Jurkat, Clone E6-1 (cell line): ENCODE measurements around the gene C1orf116.
"Not testable (repeated sequence)": the region's sequence is repeated elsewhere in the genome, so short reads cannot be mapped to it uniquely, and the experiment has no call there.

ENCODE experiments used
- DNase-seq: peaks from one replicate; pipeline ENCODE4 v3.0.0-alpha.2; 2011; ENCODE audit warnings: low read depth, low spot score
- H3K4me3 ChIP-seq: 2 replicates; pipeline ENCODE4 v1.5.1; 2011; ENCODE audit warnings: mild to moderate bottlenecking, low read length, control low read depth, moderate library complexity

The C1orf116 gene

DNA sequence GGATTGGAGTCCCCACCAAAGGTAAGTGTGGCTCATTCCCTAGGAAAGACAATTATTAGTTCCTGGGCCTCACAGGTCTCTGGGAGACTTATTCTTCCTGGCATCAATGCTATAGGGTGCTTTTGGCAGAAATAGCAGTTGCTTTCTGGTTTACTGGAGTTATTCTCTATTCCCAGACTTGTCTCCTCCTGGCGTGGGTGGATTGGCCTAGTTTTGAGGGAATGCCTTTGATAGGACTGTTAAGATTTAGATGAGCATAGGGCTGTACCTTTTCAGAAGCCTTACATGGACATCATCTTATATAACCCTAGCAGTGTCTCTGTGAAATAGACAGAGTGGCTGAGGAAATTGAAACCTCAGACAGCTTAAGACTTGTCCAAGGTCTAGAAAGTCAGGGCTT is 29.5 kb upstream of the C1orf116 start:
- DNase-seq: no peak
- no peak overlapping the region for H3K4me3 ChIP-seq

DNA sequence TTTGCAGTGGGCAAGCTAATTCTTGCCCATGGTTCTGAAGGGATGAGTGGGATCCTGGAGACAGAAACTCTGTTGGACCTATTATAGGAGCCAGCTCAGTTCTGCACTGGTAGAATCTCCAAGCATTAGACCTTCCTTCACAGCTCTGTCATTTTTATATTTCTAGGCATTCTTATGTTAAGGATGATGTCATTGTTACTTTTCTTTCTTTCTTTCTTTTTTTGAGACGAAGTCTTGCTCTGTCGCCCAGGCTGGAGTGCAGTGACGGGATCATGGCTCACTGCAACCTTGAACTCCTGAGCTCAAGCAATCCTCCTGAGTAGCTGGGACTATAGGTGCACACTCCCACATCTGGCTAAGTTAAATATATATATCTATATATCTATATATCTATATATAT is 28.0 kb upstream of the C1orf116 start:
- DNase-seq: no peak
- no peak overlapping the region for H3K4me3 ChIP-seq

DNA sequence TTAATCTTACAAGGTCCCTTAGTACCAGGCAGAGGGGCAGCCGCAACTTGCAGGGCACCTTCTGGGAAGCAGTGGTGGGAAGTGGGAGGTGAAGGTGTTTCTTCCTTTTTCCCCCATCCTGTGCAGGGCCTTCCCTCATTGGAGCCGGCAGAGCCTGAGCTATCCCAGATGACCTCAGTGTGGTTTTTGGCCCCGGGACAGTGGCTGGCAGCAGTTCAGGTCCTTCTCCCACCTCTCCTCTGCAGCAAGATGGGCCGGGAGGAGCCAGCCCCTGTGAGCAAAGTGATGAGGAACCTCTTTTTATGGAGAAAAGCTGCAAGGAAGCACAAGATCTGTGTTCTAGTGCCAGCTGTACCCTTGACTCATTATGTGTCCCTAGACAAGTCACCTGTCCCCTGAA is 27.3 kb upstream of the C1orf116 start:
- no peak for DNase-seq
- no peak overlapping the region for H3K4me3 ChIP-seq

DNA sequence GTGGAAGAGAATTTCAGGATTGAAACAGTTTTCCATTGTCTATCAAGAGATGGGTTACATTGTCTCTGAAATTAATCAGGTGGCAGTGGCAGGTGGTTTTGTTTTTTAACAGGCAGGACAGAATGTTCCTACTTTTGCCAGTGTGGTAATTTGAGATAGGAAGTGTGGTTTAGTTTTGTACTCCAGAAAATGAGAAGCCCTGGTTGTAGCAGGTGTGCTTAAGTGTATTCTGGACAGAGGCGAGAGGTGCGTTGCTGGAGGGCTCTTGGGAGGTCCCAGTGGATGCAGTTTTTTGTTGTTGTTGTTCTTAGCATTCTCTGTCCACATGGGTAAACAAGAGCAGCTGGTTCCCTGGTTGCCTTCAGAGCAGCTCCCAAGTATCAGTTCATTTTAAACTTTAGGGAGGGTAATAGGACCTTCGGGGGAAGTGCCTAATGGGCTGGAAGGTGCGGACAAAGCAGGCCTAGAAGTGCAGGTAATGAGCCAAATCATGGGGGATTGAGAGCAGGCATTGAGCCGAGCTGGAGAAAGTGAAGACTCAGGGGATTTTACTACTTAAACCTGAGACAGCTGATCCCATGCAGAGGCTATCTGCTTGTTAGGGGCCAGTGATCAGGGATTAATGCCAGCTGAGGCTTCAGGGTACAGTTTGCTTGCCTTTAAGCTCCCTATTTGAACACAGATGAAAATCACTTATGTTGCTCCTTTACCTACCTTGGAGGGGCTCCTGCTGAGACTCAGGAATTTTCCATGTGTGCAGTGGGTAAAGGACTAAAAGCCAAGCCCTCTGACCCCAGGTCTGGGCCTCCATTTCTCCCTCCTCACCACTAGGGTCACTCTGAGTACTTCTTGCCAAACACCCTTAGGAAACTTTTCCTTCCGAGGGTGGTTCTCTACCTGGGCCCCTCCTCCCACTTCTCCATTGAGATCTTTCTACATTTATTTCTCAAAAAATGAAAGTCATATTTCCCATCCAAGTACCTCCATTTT is 26.6 kb upstream of the C1orf116 start:
- peak; percentile 38 for DNase-seq
- no peak overlapping the region for H3K4me3 ChIP-seq

DNA sequence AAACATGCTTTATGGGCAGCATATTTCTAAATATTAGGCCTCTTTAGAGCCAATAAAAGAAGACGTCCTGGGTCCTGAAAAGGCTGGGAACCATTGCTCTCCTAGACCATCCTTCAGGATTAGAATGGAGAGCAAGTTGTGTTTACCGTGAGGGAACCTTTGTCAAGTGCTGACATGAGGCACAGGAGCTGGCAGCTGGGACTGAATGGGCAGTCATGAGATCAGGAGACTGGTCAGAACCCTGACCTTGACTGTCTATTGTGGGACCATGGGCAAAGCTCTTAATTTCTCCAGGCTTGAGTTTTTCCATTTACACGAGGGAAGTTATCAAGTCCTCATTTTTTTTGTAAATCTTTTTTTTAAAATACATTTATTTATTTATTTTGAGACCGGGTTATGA is 25.7 kb upstream of the C1orf116 start:
- DNase-seq: no peak
- no peak overlapping the region for H3K4me3 ChIP-seq

DNA sequence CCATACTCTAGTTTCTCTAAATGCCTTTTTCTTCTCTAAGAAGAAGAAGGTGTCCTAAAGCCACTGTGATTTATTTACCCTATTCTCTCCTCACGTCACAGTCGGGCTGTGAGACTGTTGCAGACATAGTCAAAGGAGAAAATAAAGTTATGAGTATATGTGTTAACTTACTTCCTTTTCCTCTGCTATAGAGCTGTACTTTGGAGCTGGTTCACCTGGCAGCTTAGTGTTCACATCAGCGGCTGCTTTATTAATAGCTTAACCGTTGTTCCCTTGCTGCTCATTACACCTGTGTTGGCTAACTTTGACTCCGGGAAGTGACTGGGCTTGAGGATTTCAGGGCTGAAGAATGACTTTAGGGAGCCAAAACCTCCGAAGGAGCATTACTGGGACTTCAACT is 24.1 kb upstream of the C1orf116 start:
- no peak for DNase-seq
- no peak overlapping the region for H3K4me3 ChIP-seq

DNA sequence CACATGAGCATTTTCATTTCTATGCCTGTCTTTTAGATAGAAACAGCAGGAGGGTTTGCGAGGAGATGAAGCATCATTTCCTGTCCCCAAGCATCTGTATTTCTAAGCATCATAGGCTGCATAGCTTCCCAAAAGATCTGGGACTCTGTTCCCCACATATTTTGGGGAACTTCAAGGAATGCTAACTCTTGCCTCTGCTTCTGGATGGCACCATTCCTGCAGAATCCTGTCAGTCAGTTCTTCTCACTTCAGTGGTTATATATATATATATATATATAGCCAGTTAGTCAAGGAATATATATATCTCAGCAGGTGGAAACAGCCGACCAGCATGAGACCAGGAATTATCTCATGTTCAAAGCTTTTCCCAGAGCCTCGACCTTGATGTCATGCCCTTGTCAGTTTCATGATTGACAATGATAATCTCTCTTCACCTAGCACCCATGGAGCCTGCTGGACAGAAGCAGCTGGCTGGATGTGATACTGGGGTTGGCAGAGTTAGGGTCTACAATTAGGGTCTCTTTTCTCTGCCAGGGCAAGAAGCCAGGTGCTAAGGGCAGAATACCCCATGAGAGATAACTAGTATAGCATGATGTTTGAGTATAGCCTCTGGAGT is 22.9 kb upstream of the C1orf116 start:
- DNase-seq: no peak
- H3K4me3 ChIP-seq: no peak overlapping the region

DNA sequence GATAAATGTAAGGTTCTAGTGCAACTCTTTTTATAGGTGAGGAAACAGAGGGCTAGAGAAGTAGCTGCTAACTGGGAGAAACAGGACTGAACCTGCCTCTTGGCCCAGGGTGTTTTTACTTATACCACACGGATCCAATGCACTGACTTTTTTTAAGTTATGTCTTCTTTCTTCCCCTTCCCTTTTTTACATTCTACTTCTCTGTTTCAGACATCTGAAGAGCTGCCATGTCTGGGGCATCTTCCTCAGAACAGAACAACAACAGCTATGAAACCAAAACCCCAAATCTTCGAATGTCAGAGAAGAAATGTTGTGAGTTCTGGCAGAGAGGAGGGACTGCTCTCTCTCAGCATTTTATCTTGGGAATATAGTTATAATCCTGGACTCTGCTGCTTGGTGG is 21.9 kb upstream of the C1orf116 start:
- no peak for DNase-seq
- H3K4me3 ChIP-seq: no peak overlapping the region

DNA sequence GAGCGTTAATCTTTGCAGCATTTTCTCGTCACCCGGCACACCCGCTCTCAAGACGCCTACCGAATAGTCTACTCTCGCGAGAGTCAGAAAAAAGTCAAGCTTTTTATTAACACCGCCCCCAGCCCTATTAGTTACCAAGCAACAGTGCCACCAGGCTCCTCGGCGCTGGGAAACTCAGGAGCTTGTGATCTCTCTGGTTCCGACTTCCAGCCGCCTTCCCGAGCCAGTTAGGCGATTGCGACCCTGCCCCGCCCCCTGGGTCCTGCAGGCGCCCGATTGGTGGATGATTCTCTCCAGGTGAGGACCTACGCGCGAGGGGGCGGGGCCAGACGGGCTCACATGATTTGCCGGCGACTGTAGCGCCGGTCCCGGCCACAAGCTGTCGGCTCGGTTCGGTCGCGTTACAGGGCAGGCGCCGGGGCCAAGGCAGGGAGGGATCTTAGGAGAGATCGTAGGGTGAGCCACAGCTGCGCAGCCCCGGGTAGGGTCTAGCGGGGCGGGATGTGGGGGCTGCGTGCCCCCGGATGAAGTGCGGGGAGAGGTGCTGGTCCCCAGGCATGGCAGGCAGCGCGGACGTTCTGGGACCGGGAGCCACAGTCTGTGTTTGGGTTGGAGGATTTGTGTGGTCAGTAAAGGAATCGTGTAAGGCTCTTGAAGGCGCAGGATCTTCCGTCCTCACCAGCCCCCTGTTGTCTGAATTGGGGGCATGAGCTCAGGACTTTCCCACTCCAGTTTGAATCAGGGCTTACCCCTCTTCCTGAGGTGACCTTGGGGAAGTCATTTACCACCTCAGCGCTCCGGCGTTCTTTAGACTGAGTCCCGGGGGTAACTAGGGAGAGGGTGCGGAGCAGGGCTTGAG is 20.6 kb upstream of the C1orf116 start, which contains the start of gene PFKFB2:
Gene PFKFB2 (plus strand): TSS at position 365 of the 859 bp plus-strand sequence. CDS start 1,443 bp downstream, outside the sequence.
- peak within 1 kb of the TSS; percentile 70 for H3K4me3 ChIP-seq
- peak; percentile 86 for DNase-seq

DNA sequence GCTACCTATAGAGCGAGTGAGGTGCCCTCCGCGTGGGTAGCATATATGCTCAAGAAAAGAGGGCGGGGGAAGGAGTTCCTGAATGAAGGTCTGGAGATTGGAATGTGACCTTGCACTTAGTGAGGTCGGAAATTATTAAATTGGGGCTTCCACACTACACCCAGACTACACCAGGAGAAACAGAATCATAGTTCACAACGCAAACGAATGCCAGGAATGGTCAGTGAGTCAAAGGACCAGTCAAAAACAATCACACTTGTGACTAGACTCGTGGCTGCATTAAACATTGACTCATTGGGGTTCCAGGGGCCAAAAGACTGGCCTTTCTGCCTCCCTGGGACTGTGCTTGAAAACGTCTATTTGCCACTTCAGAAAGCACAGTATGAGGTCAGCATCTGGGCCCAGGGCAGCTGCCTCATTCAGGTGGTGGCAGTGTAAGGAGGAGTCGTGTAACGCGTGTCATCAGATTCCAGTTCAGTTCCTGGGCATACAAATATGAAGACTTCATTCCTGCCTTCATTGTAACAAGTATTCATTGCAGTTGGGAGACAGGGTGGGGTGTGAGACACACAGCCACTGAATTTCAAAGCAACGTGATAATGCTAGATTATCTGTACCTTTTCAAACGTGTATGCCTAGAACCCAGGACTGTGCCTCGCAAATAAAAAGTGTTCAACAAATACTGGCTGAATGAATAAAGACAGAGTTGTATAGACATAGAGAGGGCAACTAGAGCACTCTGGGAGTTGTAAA is 18.8 kb upstream of the C1orf116 start, which contains the start of gene YOD1:
Gene YOD1 (minus strand): TSS at position 18 of the 753 bp plus-strand sequence. CDS start 178 bp downstream, outside the sequence.
- no peak for DNase-seq
- peak within 1 kb of the TSS; percentile 98 for H3K4me3 ChIP-seq

DNA sequence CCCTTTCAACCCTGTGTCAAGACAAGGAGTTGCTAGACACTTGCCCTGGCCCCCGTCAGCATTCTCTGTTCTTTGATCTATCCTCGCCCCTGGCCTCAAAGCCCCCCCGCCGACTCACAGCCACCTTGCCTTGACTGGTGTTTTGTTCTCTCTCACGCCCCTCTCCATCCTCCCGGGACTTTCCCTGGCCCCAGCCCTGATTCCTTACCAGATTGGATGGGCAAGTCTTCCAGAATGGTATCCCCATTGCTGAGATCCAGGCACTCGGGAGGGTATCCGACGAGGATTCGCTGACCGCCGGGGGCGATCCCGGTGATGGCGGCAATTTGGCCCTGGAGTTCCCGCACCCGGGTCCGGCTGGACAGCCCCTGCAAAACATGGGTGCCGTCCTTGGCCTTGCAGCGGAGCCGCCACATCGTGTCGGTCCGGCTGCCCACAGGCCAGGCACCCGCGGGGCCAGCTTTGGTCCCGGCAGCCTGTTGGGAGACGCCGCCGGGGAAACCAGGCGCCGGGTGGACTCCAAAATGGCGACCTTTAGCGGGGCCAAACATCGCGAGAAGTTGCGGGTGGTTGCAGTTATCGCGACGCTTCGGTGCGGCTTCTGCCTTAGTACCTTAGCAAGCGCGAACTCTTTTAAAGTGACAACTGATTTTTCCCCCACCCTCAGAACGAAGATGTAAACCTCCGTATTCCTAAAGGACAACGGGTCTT is 18.1 kb upstream of the C1orf116 start:
- peak overlapping the region; percentile 98 for H3K4me3 ChIP-seq
- peak; percentile 92 for DNase-seq

DNA sequence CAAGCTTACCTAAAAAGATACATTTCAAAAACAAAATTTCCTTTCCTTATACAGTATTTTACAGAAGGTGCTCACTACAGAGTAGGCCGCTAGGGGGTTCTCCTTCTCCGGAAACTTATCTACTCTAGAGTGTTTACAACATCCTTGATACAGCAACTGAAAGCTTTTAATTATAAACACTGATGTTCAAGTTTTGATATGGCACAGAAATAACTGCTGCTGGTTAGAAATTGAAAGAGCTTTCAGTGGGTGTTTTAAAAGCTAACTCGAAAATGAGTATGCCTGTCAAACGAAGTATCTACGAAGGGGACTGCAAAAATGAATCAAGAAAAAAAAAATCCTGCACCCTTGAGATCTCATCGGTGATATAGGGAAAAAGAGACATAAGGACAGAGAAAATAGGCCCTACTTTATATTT is 17.4 kb upstream of the C1orf116 start:
- H3K4me3 ChIP-seq: peak overlapping the region; percentile 98
- DNase-seq: peak; percentile 68

DNA sequence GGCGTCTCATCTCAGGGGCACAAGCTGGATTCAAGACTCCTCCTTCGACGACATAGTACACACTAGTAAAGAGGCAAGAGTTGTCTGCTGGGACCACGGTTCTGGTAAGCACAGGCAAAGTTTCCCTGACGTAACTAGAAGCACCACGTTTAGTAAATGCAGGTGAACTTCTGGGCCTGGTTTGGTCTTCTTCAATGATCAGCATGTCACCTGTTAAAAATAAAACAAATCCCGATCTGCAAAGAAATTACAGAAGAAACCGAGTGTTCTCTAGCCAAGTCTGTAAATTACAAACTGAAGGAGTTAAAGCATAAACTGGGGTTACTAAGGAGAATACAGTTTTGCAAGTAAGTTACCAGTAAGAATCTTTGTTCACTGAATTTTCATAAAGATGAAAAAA is 17.0 kb upstream of the C1orf116 start:
- DNase-seq: no peak
- peak overlapping the region; percentile 98 for H3K4me3 ChIP-seq

DNA sequence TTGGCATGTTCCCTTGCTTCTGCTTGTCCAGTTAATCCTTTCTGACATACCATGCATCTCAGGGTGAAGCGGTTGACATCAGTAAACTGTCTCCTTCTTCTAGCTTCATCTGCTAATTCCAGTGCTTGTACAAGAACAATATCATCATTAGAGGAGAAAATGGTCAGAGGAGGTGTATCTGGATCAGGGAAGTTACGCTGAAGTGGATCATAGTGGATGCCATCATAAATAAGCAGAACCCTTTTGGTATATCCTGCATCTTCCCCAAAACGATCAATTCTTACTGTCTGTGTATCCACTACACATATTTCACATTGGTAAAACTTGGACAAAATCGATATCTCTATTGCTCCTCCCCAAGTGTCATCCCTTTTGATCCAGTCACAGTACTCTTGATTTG is 16.5 kb upstream of the C1orf116 start:
- no peak overlapping the region for H3K4me3 ChIP-seq
- DNase-seq: no peak

DNA sequence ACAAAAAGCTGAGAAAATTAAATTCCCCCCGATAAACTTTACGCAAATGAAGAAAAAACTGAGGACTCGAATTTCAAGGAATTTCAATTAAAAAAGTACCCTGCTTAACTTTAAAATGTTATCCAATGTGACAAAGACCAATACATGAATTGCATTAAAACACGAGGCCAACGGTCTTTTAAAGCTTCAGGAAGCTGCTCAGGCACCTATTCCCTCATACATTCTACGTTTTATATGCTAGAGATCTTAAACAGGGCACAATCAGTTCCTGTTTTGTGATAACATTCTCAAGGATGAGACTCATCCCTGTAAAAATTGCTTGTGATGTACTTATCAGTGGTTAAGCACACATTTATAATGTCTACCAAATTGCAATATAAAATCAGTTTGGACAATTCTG is 15.5 kb upstream of the C1orf116 start:
- no peak for DNase-seq
- H3K4me3 ChIP-seq: no peak overlapping the region

DNA sequence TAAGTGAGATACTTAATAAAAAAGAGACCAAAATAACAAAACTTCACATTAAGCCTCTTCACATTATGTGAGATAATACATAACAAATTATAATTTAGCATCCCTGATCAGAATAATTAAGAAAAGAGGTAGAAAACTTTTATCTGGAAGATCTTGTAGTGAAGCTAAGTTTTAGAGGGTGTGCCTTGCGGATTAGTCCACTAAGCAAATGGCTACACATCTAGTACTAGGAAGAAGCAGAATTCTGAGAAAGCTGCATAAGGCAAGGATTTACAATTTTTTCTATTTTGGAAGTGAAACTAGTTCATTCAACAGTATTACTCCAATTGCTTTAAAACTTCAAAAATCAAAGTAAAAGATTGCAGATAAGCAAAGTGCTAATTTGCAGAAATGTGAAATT is 14.9 kb upstream of the C1orf116 start:
- H3K4me3 ChIP-seq: no peak overlapping the region
- no peak for DNase-seq

DNA sequence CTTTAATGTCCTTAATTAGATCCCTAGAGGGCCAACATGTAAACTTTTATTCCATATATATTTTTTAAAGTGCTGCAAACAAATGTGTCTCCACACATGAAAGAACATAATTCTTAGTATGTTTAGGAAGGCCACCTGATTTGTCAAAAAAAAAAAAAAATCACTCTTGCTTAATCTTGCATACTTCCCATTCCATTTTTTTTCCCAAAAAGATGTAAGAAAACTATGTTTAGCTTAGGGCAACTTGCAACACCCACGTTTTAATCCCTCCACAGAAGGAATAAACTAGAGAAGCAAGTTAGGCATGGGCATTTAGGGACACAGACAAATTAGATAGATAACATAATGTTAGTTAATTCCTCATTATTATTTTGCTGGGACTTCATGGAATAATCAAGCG is 12.9 kb upstream of the C1orf116 start:
- no peak for DNase-seq

DNA sequence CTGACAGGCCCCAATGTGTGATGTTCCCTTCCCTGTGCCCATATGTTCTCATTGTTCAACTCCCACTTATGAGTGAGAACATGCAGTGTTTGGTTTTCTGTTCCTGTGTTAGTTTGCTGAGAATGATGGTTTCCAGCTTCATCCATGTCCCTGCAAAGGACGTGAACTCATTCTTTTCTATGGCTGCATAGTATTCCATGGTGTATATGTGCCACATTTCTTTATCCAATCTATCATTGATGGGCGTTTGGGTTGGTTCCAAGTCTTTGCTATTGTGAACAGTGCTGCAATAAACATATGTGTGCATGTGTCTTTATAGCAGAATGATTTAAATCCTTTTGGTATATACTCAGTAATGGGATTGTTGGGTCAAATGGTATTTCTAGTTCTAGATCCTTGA is 8.8 kb upstream of the C1orf116 start:
- not testable (repeated sequence) for H3K4me3 ChIP-seq, DNase-seq

More for the DNA sequence above, 12.9 kb upstream of the C1orf116 start:
- no peak overlapping the region for H3K4me3 ChIP-seq
